GM23338 (cell line): ENCODE measurements around the gene RNGTT.

Experiments used
- CREB1 ChIP-seq: fragments of 250-450 bp; sonication (Bioruptor Pico); IDR thresholded peaks from 2 replicates; pipeline ENCODE4 v1.5.0; 2020; ENCODE audit warnings: low read depth, mild to moderate bottlenecking, moderate library complexity
- CTCF ChIP-seq, 2 experiments: fragments of 200-600 bp in 1 of 2; sonication (generic) in 1 of 2; conservative IDR thresholded peaks; 2 replicates each; pipeline versions ENCODE4 v1.5.1 to v1.6.1; 2016 to 2017; ENCODE audit warnings: antibody characterized with exemption in 2 of 2, low read depth in 2 of 2, mild to moderate bottlenecking in 2 of 2, moderate library complexity in 1 of 2
- ETS1 ChIP-seq: IDR thresholded peaks from 2 replicates; pipeline ENCODE4 v1.6.1; 2016; ENCODE audit warnings: antibody characterized with exemption
- EZH2 ChIP-seq: fragments of 200-600 bp; sonication (generic); IDR thresholded peaks from one replicate; pipeline ENCODE4 v1.8.0; 2017; ENCODE audit warnings: antibody characterized with exemption, mild to moderate bottlenecking, low read depth; ENCODE audit not compliant: unreplicated experiment
- EZH2phosphoT487 ChIP-seq: fragments of 200-600 bp; sonication (generic); IDR thresholded peaks from one replicate; pipeline ENCODE4 v1.8.1; 2018; ENCODE audit warnings: antibody characterized with exemption; ENCODE audit not compliant: unreplicated experiment
- JUNB ChIP-seq: IDR thresholded peaks from one replicate; pipeline ENCODE4 v1.6.1; 2016; ENCODE audit warnings: antibody characterized with exemption; ENCODE audit not compliant: unreplicated experiment
- NANOG ChIP-seq: IDR thresholded peaks from 2 replicates; pipeline ENCODE4 v1.6.1; 2016; ENCODE audit warnings: antibody characterized with exemption, borderline replicate concordance
- POLR2AphosphoS5 ChIP-seq: IDR thresholded peaks from 2 replicates; pipeline ENCODE4 v1.6.1; 2016; ENCODE audit warnings: antibody characterized with exemption, low read depth
- REST ChIP-seq: IDR thresholded peaks from one replicate; pipeline ENCODE4 v1.6.1; 2018; ENCODE audit warnings: antibody characterized with exemption; ENCODE audit not compliant: unreplicated experiment
- STAT1 ChIP-seq: IDR thresholded peaks from one replicate; pipeline ENCODE4 v1.6.1; 2016; ENCODE audit warnings: antibody characterized with exemption; ENCODE audit not compliant: unreplicated experiment
- ZNF114 ChIP-seq: fragments of 250-450 bp; sonication (Bioruptor Pico); IDR thresholded peaks from 2 replicates; pipeline ENCODE4 v1.5.0; 2020; ENCODE audit warnings: mild to moderate bottlenecking, moderate library complexity
- ZNF331 ChIP-seq: fragments of 250-450 bp; sonication (Bioruptor Pico); IDR thresholded peaks from 2 replicates; pipeline ENCODE4 v1.5.0; 2020; ENCODE audit warnings: low read depth, mild to moderate bottlenecking, moderate library complexity
- ZNF462 ChIP-seq: fragments of 250-450 bp; sonication (Bioruptor Pico); IDR thresholded peaks from 2 replicates; pipeline ENCODE4 v1.5.0; 2020; ENCODE audit warnings: mild to moderate bottlenecking, moderate library complexity

GRCh38 chr6:88835210-88835609 lies 128.2 kb downstream of the RNGTT start:
- TF ChIP-seq CTCF (conservative IDR thresholded peaks at IDR 0.05; ENCODE audit: low read depth in 2 of 2) = no peak
- no peak for TF ChIP-seq ETS1
- TF ChIP-seq EZH2 = no peak
- no peak for TF ChIP-seq EZH2phosphoT487
- TF ChIP-seq POLR2AphosphoS5 = no peak
- no peak for TF ChIP-seq ZNF462 (CRISPR knock-in tag)
- no peak for TF ChIP-seq CREB1 (CRISPR knock-in tag)
- TF ChIP-seq REST = no peak
- TF ChIP-seq ZNF114 = no peak
- no peak for TF ChIP-seq NANOG
- no peak for TF ChIP-seq STAT1
- no peak for TF ChIP-seq ZNF331 (CRISPR knock-in tag)
- no peak for TF ChIP-seq JUNB
